GM21737 (cell line): ENCODE results near the gene SPTLC1.
"Not testable (repeated sequence)": the region's sequence is repeated elsewhere in the genome, so short reads cannot be mapped to it uniquely, and the experiment has no call there.

Experiments
- ATAC-seq: cut with Tn5 transposase; IDR thresholded peaks from one replicate; pipeline ENCODE4 v1.9.1; 2021; ENCODE audit warnings: mild to moderate bottlenecking, moderate library complexity; ENCODE audit not compliant: unreplicated experiment

The SPTLC1 gene

GRCh38 chr9:92140754-92141143, 25.5 kb upstream of the SPTLC1 start:
- no peak for ATAC-seq

GRCh38 chr9:92140074-92140753, 25.0 kb upstream of the SPTLC1 start:
- no peak for ATAC-seq

GRCh38 chr9:92138960-92139540, 23.8 kb upstream of the SPTLC1 start:
- not testable (repeated sequence) for ATAC-seq

- no peak for ATAC-seq
Measured at GRCh38 chr9:92138157-92138959, 23.1 kb upstream of the SPTLC1 start.

GRCh38 chr9:92136184-92136858, 21.1 kb upstream of the SPTLC1 start:
- ATAC-seq: no peak

GRCh38 chr9:92135576-92135975, 20.4 kb upstream of the SPTLC1 start:
- ATAC-seq: no peak

GRCh38 chr9:92133949-92134604, 18.9 kb upstream of the SPTLC1 start:
- ATAC-seq: peak; percentile 80

GRCh38 chr9:92132913-92133312, 17.7 kb upstream of the SPTLC1 start:
- not testable (repeated sequence) for ATAC-seq

GRCh38 chr9:92132501-92132900, 17.3 kb upstream of the SPTLC1 start:
- ATAC-seq: no peak

GRCh38 chr9:92122800-92123199, 7.6 kb upstream of the SPTLC1 start:
- no peak for ATAC-seq

- no peak for ATAC-seq
Measured at GRCh38 chr9:92122061-92122460, 6.8 kb upstream of the SPTLC1 start.

GRCh38 chr9:92121265-92121664, 6.1 kb upstream of the SPTLC1 start:
- ATAC-seq: no peak

GRCh38 chr9:92120138-92120537, 4.9 kb upstream of the SPTLC1 start:
- no peak for ATAC-seq

GRCh38 chr9:92119586-92119985, 4.4 kb upstream of the SPTLC1 start:
- no peak for ATAC-seq

GRCh38 chr9:92108122-92108521, 7.1 kb downstream of the SPTLC1 start:
- no peak for ATAC-seq

- ATAC-seq: not testable (repeated sequence)
Measured at GRCh38 chr9:92105446-92106225, 9.6 kb downstream of the SPTLC1 start.

- not testable (repeated sequence) for ATAC-seq
Measured at GRCh38 chr9:92103601-92104000, 11.6 kb downstream of the SPTLC1 start.

GRCh38 chr9:92100237-92100911, 14.8 kb downstream of the SPTLC1 start:
- no peak for ATAC-seq

- peak; percentile 55 for ATAC-seq
Measured at GRCh38 chr9:92098638-92099037, 16.6 kb downstream of the SPTLC1 start.
